ENCODE data around the gene NFIC.
"Not testable (repeated sequence)": the region's sequence is repeated elsewhere in the genome, so short reads cannot be mapped to it uniquely, and the experiment has no call there.

NFIC gene

DNA sequence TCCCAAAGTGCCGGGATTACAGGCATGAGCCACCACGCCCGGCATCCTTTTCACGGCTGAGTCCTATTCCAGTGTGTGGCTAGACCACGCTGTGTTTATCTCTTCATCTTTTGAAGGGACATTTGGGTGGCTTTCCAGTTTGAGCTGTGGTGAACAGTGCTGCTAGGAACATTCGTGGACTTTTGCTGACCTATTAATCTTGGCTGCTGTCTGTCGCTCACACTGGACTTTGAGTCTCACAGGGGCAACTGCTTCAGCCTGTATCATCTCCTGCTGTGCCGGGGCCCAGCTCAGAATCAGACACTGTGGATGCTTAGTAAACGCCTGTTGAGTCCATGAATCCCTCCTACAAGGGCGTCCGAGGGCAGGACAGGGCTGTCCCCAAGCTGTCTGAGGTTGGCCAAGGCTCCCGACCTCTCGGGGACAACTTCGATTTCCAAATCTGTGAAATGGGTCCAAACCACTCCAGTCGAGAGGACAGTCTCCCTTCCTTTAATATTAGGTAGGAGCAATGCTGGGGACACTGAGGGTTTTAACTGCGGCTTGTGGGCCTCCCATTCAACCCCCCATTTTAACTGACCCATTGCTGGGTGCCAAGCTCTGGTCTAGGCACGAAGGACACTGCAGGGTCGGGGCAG, 65.5 kb downstream of the NFIC start:
- no peak for DNase-seq

DNA sequence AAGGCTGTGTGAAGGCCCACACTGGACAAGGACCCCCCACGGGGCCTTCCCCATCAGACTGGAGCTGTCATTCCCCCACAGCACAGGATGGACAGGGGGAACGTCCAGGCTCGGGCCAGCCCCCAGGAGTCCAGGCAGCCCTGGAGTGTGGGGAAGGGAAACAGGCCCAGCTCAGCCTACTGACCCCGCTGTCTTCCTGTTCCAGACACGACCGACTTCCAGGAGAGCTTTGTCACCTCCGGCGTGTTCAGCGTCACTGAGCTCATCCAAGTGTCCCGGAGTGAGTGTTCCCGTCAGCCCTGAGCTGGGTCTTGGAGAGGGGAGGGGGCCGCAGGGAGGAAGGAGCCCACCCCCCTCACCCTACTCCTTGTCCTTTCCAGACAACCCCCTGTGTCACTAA, 66.9 kb downstream of the NFIC start:
- DNase-seq: no peak

DNA sequence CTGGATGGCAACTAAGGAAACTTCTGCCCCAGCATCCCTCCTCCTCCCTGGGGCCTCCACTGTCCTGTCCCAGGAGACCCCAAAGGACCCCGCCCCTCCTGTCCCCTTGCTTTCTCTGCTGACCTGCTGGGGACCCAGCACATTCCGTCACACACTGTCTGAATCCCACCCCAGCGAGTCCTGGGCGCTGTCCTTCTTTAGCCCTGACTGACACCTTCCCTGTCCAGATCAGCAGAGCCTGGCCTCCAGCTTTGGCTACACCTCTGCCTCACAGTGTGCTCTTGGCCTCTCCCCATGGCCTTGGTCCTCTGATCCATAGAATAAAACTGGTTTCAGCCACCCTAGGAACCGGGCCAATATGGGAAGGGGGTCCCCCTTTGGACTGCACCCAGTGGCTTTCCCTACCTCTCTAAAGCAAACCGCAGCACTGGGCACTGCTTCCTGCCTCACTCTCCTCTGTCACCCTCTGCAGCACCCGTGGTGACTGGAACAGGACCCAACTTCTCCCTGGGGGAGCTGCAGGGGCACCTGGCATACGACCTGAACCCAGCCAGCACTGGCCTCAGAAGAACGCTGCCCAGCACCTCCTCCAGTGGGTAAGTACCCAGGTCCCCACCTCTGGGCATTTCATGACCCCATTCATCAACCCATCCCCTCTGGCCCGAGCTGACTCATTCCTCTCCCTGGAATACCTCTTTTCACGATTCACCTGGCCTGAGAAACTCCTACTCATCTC, 67.6 kb downstream of the NFIC start:
- no peak for DNase-seq

DNA sequence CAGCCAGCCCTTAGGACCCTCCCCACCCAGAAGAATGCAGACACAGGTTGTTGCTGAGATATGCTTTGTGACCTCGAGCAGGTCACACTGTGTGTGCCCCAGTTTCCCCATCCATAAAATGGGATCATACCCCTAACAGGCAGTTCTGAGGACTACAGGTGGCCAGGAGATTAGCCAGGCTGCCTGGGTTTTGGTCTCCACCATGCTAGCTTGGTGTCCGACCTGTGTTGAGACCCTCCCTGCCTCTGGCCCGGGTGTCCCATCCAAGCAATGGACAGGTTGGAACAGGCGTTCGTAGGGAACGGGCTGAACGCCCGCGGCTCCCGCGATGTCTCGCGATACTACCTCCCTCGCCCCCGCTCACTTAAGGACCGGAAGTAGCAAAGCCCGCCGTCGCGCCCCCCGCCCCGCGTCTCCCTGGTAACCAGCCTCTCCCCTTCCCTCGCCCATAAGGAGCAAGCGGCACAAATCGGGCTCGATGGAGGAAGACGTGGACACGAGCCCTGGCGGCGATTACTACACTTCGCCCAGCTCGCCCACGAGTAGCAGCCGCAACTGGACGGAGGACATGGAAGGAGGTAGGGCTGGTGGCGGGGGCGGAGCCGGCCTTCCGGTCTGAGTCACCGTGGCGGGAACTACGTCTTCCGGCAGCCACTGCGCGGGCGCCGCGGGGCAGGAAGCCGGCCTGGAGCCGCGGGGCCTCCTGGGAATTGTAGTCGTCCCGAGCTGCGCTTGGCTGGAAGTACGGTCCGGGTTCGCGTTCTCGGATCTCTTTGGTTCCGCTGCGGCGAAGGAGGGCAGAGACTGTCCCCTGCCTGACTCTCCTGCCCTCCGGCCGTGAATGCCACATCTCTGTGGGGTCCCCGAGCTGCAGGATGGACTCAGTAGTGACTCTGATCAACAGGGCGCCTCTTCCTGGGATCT, 68.5 kb downstream of the NFIC start:
- peak; percentile 85 for DNase-seq

DNA sequence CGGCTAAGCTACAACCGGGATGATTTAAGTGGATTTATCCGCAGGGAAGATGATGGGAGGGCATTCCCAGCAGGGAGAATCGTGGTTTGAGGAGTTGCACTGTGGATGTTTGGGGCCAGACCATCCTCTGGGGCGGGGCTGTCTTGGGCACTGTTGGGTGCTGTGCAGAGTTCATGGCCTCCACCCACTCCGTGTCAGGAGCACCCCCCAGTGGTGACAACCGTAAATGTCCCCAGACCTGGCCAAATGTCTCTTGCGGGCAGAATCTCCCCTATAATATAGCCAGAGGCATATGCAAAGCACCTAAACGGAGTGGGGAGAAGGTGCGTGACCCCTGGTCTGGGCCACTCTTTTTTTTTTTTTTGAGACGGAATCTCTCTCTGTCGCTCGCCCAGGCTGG, 73.7 kb downstream of the NFIC start:
- no peak for DNase-seq

DNA sequence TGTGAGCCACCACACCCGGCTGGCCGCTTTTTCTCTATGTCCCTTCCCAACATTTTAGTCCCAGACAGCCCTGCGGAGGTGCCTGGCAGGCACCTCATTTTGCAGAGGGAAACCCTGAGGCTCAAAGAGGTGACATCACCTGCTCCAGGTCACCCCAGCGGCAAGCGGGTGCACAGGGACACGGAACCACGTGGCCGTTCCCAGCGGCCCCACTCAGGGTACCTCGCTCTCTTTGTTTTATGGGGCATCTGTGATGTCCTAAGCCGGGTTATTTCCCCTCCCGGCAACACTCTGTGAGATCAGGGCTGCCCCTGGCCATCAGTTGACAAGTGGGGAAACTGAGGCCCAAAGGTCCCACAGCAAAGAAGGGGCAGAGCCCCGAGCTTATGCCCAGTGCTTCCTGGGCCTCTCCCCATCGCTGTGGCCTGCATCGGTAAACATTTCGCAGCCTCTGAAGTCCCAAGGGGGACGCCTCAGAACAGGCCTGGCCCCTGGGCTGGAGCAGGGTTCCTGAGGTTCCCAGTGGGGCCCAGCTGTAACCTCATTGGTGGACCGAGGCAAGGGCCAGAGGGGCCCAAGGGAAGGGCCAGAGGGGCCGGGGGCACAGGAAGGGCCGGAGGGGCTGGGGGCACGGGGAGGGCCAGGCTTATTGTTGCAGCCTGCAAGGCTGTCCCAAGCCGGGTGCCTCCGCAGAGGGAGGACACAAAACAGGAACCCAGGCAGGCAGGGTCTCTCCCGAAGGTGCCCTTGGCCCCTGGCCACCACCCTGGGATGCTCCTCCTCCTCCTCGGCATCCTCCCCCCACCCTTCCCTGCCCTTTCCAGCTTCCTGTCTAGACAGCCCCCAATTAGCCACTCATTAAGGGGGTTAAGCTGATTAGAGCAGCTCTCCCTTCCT, 75.0 kb downstream of the NFIC start:
- DNase-seq: no peak

DNA sequence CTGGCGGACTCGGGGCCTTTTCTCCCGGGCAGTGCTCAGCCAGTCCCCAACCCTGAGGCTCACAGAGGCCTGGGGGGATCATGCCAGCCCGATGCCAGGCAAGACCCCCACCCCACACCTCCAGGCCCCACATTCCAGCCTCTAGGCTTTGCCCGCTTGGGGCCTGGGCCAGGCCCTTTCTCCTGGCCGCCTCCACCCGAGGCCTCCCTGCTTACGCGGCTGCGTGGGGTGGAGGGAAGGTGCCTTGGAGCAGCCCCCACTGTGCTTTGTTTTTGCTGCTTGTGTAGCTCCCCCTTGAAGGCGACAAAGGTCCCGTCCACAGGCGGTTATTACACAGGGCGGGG, 75.6 kb downstream of the NFIC start:
- no peak for DNase-seq

DNA sequence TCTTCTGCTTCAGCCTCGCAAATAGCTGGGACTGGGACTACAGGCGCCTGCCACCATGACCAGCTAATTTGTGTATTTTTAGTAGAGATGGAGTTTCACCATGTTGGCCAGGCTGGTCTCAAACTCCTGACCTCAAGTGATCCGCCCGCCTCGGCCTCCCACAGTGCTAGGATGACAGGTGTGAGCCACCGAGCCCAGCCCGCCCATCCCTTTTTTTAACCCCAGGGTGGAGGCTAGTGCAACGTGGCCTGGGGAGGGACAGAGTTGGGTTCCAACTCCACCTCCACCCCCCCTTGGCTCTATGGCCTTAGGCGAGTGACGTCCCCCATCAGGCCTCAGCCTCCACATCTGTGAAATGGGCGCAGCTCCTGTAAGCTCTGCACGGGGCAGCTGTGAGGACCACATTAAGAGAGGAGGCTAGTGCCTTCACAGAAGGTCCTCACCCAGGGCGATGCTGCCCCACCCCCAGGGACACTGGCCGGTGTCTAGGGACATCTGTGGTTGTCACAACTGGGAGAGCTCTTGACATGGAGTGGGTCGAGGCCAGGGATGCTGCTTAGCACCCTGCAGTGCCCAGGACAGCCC, 76.2 kb downstream of the NFIC start:
- DNase-seq: no peak

DNA sequence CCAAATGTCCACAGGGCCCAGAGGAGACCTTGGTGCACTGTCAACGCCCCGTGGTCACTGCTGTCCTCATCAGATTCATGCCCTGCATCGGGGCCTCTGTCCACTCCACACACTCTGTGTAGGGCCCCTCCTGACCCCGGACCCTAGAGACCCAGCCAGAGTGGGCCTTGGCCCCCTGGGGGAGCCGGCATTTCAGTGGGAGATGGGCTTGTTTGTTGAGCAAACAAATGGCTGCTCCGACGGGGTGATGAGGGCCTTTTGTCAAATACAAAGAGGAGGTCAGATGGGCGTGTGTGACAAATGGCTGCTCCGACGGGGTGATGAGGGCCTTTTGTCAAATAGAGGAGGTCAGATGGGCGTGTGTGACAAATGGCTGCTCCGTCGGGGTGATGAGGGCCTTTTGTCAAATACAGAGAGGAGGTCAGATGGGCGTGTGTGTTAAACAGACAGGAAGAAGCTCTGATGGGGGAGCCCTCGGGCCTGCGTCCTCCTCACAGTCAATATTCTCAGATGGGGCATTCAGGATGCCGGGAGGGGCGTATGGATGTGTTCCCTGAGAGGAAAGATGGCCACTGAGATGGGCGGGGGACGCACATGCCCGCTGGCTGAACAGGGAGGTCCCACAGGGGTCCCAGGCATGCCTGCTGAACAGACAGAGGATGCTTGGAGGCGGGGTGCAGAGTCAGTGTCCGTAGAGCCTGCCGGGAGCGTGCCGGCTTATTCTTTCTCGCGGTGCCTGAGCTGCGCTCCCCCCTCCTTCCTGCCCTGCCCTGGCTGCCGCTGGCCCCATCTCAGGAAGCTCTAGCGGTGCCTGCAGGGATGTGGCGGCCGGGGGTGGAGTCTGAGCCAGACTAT, 77.7 kb downstream of the NFIC start:
- DNase-seq: no peak

DNA sequence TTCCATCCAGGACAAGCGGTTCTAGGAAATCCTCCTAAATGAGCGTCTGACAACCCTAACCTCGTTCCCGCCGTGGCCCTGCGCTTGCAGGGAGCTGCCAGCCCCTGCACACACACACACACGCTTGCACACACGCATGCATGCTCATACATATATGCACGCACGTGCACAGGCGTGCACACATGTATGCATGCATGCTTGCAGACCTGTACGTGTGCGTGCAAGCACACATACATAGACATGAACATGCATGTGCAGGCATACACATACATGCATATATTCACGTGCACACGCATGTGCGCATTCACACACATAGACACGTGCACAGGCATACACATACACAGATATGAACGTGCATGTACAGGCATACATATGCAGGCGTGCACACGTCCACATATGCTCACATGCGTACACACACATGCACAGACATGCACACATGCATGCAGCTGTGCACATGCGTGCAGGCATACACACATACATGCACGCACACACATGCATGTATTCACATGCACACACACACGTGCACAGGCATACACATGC, 78.4 kb downstream of the NFIC start:
- DNase-seq: no peak

DNA sequence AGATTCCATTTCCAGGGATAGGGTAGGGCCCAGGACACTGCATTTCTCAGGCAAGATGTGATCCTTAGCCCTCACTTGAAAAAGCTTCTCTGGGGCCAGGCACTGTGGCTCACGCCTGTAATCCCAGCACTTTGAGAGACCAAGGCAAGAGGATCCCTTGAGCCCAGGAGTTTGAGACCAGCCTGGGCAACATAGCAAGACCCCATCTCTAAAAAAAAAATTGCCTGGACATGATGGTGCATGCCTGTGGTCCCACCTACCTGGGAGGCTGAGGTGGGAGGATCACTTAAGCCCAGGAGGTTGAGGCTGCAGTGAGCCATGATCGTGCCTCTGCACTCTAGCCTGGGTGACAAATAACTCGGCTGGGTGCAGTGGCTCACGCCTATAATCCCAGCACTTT, 80.3 kb downstream of the NFIC start:
- not testable (repeated sequence) for DNase-seq

DNA sequence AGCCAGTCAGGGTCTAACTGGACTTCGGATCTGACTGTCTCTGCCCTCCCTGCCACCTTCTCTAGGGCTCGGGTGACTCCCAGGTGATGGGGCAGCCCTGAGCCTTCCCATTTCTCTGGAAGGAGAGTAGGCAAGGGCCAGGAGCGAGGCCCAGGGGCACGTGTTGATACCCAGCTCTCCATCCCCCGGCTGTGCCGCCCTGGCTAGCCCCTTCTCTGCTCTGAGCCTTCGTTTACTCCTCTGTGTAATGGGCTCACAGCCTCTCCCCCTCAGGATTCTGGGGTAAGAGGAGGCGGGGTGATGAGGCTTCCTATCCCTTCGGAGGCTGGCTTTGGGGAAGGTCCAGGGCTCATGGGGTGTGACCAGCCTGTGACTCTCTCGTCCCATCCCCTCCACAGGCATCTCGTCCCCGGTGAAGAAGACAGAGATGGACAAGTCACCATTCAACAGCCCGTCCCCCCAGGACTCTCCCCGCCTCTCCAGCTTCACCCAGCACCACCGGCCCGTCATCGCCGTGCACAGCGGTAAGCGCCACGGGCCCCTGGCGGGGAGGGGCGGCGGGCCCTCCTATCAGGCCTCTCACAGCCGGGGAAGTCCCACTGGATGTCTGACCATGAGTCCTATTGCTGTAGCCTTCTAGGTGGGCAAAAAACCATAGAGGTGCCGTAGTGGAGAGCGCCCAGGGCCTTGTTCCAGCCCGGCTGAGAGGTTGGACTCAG, 82.4 kb downstream of the NFIC start:
- DNase-seq: no peak

DNA sequence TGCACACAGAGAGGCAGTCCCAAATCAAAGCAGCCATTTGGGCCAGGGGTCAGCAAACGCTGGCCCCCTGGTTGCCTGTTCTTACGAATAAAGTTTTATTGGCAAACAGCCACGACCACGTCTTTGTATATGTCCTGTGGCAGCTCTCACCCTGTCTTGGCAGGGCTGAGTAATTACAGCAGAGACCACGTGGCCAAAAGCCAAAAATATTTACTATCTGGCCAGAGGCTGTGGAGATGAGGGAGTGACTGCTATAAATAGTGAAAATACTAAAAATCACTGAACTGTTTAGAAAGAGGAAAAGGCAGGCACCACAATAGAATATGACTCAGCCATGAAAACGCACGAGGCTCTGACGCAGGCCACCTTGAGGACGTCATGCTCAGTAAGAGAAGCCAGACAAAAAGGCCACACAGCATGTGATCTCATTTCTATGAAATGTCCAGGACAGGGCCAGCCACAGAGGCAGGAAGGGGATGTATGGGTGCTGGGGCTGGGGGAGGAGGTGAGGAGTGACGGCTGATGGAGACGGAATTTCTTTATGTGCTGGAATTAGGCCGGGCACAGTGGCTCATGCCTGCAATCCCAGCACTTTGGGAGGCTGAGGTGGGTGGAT, 84.5 kb downstream of the NFIC start:
- DNase-seq: no peak

DNA sequence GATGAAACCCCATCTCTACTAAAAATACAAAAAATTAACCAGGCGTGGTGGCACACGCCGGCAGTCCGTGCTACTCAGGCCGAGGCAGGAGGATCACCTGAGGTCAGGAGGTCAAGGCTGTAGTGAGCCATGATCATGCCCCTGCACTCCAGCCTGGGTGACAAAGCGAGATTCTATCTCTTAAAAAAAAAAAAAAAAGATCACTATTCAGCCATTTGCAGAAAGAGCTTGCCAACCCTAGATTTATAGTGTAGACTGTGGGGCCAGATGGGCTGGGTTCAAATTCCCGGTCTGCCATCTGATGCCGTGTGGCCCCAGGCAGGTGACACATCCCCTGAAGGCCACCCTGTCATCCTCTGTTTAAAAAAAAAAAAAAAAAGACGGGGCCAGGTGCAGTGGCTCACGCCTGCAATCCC, 85.1 kb downstream of the NFIC start:
- DNase-seq: no peak

DNA sequence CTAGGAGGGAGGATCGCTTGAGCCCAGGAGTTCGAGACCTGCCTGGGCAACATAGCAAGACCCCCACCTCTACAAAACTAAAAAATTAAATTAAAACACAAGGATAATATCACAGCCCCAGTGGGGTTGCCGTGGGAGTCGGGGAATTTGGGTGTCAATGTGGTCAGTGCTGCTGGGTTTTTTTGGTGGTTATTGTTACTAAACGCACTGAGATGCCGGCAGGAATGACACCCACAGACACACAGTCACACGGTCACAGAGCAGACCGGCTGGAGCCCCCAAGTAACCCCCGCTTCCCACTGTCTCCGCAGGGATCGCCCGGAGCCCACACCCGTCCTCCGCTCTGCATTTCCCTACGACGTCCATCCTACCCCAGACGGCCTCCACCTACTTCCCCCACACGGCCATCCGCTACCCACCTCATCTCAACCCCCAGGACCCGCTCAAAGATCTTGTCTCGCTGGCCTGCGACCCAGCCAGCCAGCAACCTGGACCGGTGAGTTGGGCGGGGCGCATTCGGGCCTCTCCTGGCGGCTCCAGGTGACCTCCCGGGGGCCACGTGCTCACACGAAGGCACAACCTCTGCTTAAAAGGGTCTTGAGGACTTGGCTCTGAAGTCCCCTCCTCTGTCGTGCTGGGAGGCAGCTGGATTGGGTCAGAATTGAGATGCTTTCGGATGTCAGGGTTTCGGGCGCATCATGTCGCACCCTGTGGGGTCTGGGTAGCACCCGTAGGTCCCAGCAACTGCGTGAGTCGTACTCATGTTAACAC, 86.0 kb downstream of the NFIC start:
- DNase-seq: no peak

DNA sequence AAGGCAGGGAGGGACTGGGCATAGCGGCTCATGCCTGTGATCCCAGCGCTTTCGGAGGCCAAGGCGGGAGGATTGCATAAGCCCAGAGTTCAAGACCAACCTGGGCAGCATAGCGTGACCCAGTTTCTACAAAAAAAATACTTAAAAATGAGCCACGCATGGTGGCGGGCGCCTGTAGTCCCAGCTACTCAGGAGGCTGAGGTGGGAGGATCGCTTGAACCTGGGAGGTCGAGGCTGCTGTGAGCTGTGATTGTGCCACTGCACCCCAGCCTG, 86.5 kb downstream of the NFIC start:
- DNase-seq: not testable (repeated sequence)

DNA sequence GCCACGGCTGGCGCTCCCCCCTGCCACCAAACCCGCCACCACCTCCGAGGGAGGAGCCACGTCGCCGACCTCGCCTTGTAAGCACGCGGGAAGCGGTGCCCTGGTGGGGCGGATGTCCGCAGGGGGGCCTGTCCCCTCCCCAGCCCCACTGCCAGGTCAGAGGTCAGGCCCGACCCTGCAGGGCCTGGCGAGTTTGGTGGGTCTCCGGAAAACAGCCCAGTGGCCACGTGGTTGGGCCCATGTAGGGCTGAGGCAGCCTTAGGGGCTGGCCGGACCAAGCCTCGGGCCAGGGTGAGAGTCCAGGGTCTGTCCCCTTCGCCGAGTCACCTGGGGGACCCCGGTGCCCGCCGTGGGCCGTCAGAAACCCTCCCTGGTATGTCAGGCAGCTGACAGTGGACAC, 87.5 kb downstream of the NFIC start:
- no peak for DNase-seq

DNA sequence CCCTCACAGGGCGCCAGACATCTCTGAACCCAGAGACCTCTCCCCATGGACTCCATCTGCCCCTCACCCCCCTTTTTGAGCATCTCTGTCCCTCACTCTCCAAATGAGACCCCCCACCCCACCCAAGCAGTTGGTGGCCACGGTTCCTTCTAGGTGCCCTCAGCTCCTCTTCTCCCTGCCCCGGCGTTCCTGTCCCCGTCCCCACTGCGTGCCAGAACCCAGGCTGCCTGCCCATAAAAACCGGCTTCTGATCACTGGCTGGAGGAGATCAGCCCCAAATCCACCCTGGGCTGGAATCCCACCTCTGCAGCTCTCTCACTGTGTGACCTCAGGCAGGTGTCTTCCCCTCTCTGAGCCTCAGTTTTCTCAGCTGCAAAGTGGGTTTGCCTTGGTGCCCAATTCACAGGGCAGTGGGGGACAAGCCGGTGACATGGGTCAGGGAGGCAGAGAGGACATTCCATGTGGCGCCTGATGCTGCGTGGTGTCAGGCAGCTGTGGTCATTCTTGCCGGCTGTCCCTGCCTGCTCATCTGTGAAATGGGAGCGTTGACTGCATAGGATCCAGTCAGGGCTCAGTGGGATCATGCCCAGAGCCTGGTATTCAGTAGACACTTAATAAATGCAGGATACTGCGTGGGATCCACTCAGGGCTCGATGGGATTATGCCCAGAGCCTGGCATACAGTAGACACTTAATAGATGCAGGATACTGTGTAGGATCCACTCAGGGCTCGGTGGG, 88.4 kb downstream of the NFIC start:
- DNase-seq: no peak

Measured in NCI-H1417 treated with DMSO at 0.1 percent for 48 hours (cell line).